SH-SY5Y (cell line): ENCODE data around the gene WIPF2.

Experiments
- GATA2 ChIP-seq: IDR thresholded peaks from 2 replicates; pipeline ENCODE4 v1.6.1; 2011; ENCODE audit warnings: mild to moderate bottlenecking, low read depth, low read length
- GATA3 ChIP-seq: IDR thresholded peaks from 2 replicates; pipeline ENCODE4 v1.6.1; 2011; ENCODE audit warnings: low read depth, mild to moderate bottlenecking, low read length, moderate library complexity

DNA sequence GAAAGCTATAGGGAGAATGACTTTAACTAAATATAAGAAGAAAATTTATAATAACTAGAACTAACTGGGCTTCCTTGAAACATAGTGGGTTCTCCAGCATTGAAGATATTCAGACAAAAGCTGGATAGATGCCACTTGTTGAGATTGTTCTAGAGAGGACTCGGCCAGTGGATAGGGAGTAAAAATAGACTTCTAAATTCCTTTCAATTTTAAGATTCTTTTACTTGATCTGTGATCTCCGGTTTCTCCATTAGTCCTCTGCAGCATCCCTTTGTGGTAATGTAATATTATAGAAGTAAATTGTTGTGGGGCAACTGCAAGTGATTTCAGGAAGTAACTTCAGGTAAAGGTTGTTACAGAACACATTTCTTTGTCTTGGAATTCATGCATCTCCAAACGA lies 79.6 kb downstream of the WIPF2 start:
- TF ChIP-seq GATA2 (no peak), GATA3 (no peak)
